ENCODE data around the gene SLC9B1.

Gene SLC9B1

DNA sequence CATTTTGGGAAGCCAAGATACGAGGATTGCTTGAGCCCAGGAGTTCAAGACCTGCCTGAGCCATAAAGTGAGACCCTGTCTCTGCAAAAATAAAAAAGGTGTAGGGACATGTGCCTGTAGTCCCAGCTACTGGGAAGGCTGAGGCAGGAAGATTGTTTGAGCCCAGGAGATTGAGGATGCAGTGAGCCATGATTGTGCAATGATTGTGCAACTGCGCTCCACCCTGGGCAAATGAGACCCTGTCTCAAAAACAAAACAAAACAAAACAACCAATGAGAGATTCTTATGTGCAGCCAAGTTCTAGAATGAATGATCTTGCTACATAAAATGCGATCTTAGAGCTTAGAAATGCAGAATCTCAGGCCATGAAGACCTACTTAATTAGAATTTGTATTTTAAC, 34.5 kb upstream of the SLC9B1 start:
- Histone ChIP-seq H3K4me2 (ENCODE audit: low read length) (no peak overlapping the region), H3K4me3 (ENCODE audit: low read length) (no peak overlapping the region), H3K4me1 (ENCODE audit: control insufficient read depth, low read length) (no peaks in the 10 kb centered on the region), H3K27ac (ENCODE audit: low read depth, low read length) (no peak overlapping the region), H3K9me2 (replicated peaks; ENCODE audit: control insufficient read depth, low read length) (no peaks in the 10 kb centered on the region), H3K27me3 (ENCODE audit: control insufficient read depth, low read length) (no peaks in the 10 kb centered on the region), H3K79me2 (ENCODE audit: control insufficient read depth, low read length) (no peaks in the 10 kb centered on the region), H3K36me3 (ENCODE audit: control insufficient read depth, low read length) (peaks cover 21% of the 10 kb centered on the region), H4K20me1 (ENCODE audit: control insufficient read depth, insufficient read depth, low read depth, low read length) (no peaks in the 10 kb centered on the region), H3K9me3 (ENCODE audit: control insufficient read depth, insufficient read depth, low read length) (no peaks in the 10 kb centered on the region), H3F3A (ENCODE audit: control insufficient read depth, insufficient read depth) (peaks cover 7% of the 10 kb centered on the region; the same call in 1 of the 2 replicates)
- TF ChIP-seq, protein P1, sequence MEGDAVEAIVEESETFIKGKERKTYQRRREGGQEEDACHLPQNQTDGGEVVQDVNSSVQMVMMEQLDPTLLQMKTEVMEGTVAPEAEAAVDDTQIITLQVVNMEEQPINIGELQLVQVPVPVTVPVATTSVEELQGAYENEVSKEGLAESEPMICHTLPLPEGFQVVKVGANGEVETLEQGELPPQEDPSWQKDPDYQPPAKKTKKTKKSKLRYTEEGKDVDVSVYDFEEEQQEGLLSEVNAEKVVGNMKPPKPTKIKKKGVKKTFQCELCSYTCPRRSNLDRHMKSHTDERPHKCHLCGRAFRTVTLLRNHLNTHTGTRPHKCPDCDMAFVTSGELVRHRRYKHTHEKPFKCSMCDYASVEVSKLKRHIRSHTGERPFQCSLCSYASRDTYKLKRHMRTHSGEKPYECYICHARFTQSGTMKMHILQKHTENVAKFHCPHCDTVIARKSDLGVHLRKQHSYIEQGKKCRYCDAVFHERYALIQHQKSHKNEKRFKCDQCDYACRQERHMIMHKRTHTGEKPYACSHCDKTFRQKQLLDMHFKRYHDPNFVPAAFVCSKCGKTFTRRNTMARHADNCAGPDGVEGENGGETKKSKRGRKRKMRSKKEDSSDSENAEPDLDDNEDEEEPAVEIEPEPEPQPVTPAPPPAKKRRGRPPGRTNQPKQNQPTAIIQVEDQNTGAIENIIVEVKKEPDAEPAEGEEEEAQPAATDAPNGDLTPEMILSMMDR (IDR thresholded peaks at IDR 0.05; ENCODE audit: low read depth, low read length, poor library complexity, severe bottlenecking): no peak
- TF ChIP-seq EZH2phosphoT487 (IDR thresholded peaks at IDR 0.05; ENCODE audit: borderline replicate concordance, low read length): no peak

DNA sequence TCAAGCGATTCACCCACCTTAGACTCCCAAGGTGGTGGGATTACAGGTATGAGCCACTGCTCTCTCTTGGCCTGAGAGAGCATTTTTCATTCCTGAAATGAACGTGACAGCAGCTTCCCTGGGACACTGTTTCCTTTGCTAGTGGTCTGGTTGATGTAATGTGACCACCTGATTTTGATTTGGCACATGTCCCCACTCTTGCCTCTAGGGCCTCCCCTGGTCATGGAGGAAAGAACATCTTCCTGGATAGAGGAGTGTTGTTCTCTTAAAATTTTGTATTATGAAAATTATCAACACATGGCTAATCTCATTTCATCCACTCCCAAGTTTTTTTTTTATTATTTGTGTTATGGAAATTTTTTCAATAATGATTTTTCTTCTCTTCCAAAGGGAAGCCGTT, 33.3 kb upstream of the SLC9B1 start:
- no peaks in the 10 kb centered on the region for H4K20me1 ChIP-seq (ENCODE audit: control insufficient read depth, insufficient read depth, low read depth, low read length)
- H3F3A ChIP-seq (ENCODE audit: control insufficient read depth, insufficient read depth): peaks cover 7% of the 10 kb centered on the region; the same call in 1 of the 2 replicates
- TF ChIP-seq EZH2phosphoT487 (IDR thresholded peaks at IDR 0.05; ENCODE audit: borderline replicate concordance, low read length): no peak
- TF ChIP-seq, protein P1 (IDR thresholded peaks at IDR 0.05; ENCODE audit: low read depth, low read length, poor library complexity, severe bottlenecking): no peak
- H3K4me1 ChIP-seq (ENCODE audit: control insufficient read depth, low read length): no peaks in the 10 kb centered on the region
- no peaks in the 10 kb centered on the region for H3K27me3 ChIP-seq (ENCODE audit: control insufficient read depth, low read length)
- no peaks in the 10 kb centered on the region for H3K79me2 ChIP-seq (ENCODE audit: control insufficient read depth, low read length)
- H3K9me2 ChIP-seq (replicated peaks; ENCODE audit: control insufficient read depth, low read length): no peaks in the 10 kb centered on the region
- H3K36me3 ChIP-seq (ENCODE audit: control insufficient read depth, low read length): peaks cover 33% of the 10 kb centered on the region
- no peaks in the 10 kb centered on the region for H3K9me3 ChIP-seq (ENCODE audit: control insufficient read depth, insufficient read depth, low read length)
- H3K4me2 ChIP-seq (ENCODE audit: low read length): no peak overlapping the region
- H3K4me3 ChIP-seq (ENCODE audit: low read length): no peak overlapping the region
- H3K27ac ChIP-seq (ENCODE audit: low read depth, low read length): no peak overlapping the region

DNA sequence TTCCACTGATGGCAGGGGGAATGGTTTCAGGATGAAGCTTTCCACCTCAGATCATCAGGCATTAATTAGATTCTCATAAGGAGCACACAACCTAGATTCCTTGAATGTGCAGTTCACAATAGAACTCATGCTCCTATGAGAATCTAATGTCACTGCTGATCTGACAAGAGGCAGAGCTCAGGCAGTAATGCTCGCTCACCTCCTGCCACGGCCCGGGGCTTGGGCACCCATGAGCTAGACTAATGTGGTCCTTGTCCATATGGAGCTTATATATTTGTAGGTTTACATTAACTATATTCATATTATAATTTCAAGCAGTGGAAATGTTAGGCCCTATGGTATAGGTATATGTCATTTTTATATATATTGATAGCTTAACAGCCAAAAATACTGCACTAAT, 32.6 kb upstream of the SLC9B1 start:
- Histone ChIP-seq H3K4me2 (ENCODE audit: low read length) (no peak overlapping the region), H3F3A (ENCODE audit: control insufficient read depth, insufficient read depth) (peaks cover 7% of the 10 kb centered on the region; the same call in 1 of the 2 replicates), H3K9me2 (replicated peaks; ENCODE audit: control insufficient read depth, low read length) (no peaks in the 10 kb centered on the region), H4K20me1 (ENCODE audit: control insufficient read depth, insufficient read depth, low read depth, low read length) (no peaks in the 10 kb centered on the region), H3K27me3 (ENCODE audit: control insufficient read depth, low read length) (no peaks in the 10 kb centered on the region), H3K79me2 (ENCODE audit: control insufficient read depth, low read length) (no peaks in the 10 kb centered on the region), H3K4me1 (ENCODE audit: control insufficient read depth, low read length) (no peaks in the 10 kb centered on the region), H3K9me3 (ENCODE audit: control insufficient read depth, insufficient read depth, low read length) (no peaks in the 10 kb centered on the region), H3K27ac (ENCODE audit: low read depth, low read length) (no peak overlapping the region), H3K4me3 (ENCODE audit: low read length) (no peak overlapping the region), H3K36me3 (ENCODE audit: control insufficient read depth, low read length) (peaks cover 36% of the 10 kb centered on the region)
- TF ChIP-seq, protein P1 (IDR thresholded peaks at IDR 0.05; ENCODE audit: low read depth, low read length, poor library complexity, severe bottlenecking): no peak
- TF ChIP-seq EZH2phosphoT487 (IDR thresholded peaks at IDR 0.05; ENCODE audit: borderline replicate concordance, low read length): no peak
